Thyroid gland (tissue), 4 donors: Measurements from ENCODE around the gene TBX2.

Source experiments
- CTCF ChIP-seq, 6 experiments: fragments of 200-600 bp in 3 of 6; fragments of 450-650 bp in 3 of 6; sonication (generic) in 3 of 6; IDR thresholded peaks; one replicate each; pipeline ENCODE4 v1.5.1; 2016 to 2019; ENCODE audit warnings: antibody characterized with exemption in 6 of 6, mild to moderate bottlenecking in 2 of 6, inconsistent platforms in 1 of 6, moderate library complexity in 1 of 6
- POLR2A ChIP-seq, 2 donors: fragments of 450-650 bp; IDR thresholded peaks; one replicate each; pipeline ENCODE4 v1.6.1; 2017; ENCODE audit warnings: antibody characterized with exemption in 2 of 2, mild to moderate bottlenecking in 2 of 2, moderate library complexity in 1 of 2

DNA sequence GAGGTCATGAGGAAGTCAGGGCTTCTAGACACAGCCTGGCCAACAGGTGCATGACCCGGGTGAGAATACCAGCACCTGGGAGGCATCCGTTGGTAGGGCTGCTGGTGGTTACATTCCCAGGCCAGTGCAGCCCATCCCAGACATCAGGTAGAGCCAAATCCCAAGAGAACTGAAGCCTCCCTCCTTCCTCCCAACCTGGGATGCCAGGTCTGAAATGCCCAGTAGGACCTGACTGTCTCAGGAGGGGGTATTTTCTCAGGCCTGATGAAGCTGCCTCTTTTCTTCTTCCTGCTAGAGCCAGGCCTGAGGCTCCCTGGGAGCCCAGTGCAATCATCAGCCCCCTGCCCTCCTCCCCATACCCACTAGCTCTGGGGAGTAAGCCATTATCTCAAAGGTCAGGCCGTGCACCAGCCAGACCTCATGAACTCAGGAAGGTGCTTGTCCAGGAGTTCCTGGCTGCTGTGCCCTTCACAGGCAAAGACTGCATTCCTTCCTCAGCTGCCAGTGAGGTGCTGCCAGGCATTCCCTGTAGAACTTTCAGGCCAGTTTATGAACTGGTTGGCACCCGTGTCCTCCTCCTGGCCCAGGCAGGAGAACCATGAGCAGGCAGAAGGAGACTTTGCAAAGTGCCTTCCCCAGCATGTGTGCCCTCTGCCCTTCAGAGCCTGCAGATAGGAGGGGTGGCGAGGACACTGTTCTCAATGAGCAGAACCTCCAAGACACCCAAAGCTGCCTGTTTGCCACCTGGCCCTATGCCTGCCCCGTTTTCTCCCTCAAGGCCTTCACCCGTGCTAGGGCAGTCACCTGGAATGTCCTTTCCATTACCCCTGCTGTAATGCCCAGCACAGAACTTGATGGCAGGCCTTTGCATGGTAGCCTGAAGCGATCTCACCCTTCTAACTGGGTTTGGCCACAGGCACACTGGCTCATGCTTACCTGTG, 7.6 kb downstream of the TBX2 start:
- no peak for TF ChIP-seq CTCF (IDR thresholded peaks at IDR 0.05)
- TF ChIP-seq POLR2A (IDR thresholded peaks at IDR 0.05): no peak
